Stomach (tissue), 4 donors: ENCODE measurements around the gene RNH1.

ENCODE experiments used
- POLR2A ChIP-seq, 4 donors: fragments of 450-650 bp; IDR thresholded peaks; one replicate each; pipeline ENCODE4 v1.6.1; 2016; ENCODE audit warnings: antibody characterized with exemption in 4 of 4, control low read depth in 2 of 4, mild to moderate bottlenecking in 1 of 4, moderate library complexity in 1 of 4
- TF ChIP-seq, protein P1 (sequence below), 7 experiments: fragments of 450-650 bp in 4 of 7; fragments of 200-600 bp in 3 of 7; sonication (generic) in 3 of 7; IDR thresholded peaks; one replicate each; pipeline ENCODE4 v1.5.1; 2016 to 2019; ENCODE audit warnings: antibody characterized with exemption in 7 of 7, control low read depth in 2 of 7, mild to moderate bottlenecking in 1 of 7

DNA sequence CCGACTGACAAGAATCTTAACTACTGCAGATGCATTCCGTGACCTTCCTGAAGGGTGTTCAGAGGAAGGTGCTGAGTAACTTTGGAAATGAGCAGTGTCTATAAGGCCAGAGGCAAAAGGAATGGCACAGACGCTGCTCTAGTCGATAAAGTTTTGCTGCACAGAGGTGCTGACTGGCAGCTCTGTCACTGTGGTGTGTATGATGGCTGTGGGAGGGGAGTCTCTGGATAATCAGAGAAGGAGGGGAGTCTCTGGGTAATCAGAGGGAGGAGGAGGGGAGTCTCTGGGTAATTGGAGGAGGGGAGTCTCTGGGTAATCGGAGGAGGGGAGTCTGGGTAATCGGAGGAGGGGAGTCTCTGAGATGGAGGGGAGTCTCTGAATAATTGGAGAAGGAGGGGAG lies 38.5 kb downstream of the RNH1 start:
- TF ChIP-seq, protein P1, sequence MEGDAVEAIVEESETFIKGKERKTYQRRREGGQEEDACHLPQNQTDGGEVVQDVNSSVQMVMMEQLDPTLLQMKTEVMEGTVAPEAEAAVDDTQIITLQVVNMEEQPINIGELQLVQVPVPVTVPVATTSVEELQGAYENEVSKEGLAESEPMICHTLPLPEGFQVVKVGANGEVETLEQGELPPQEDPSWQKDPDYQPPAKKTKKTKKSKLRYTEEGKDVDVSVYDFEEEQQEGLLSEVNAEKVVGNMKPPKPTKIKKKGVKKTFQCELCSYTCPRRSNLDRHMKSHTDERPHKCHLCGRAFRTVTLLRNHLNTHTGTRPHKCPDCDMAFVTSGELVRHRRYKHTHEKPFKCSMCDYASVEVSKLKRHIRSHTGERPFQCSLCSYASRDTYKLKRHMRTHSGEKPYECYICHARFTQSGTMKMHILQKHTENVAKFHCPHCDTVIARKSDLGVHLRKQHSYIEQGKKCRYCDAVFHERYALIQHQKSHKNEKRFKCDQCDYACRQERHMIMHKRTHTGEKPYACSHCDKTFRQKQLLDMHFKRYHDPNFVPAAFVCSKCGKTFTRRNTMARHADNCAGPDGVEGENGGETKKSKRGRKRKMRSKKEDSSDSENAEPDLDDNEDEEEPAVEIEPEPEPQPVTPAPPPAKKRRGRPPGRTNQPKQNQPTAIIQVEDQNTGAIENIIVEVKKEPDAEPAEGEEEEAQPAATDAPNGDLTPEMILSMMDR (IDR thresholded peaks at IDR 0.05): no peak
- no peak for TF ChIP-seq POLR2A (IDR thresholded peaks at IDR 0.05)
